Neural crest cell (in vitro differentiated cells): ENCODE data around the gene PRRG2. TPM values are rescaled to one million over a fixed set of nuclear protein-coding genes. Genes with fewer than 3 reads are reported as not detected.

ENCODE experiments used
- DNase-seq: peaks from one replicate; pipeline ENCODE4 v3.0.0; 2021; ENCODE audit warnings: low read depth, mixed read lengths, low spot score
- H3K27ac Mint-ChIP-seq: one replicate; pipeline ENCODE4 v1.8.0; 2021; ENCODE audit warnings: mild to moderate bottlenecking, mixed read lengths; ENCODE audit not compliant: unreplicated experiment
- H3K27me3 Mint-ChIP-seq: 2 replicates; pipeline ENCODE4 v1.8.0; 2021; ENCODE audit warnings: low read depth, mild to moderate bottlenecking, mixed read lengths
- H3K36me3 Mint-ChIP-seq: 2 replicates; pipeline ENCODE4 v1.8.0; 2021; ENCODE audit warnings: low read depth, mild to moderate bottlenecking, mixed read lengths
- H3K4me1 Mint-ChIP-seq: 2 replicates; pipeline ENCODE4 v1.8.0; 2021; ENCODE audit warnings: mixed read lengths
- H3K4me3 Mint-ChIP-seq: one replicate; pipeline ENCODE4 v1.8.0; 2021; ENCODE audit warnings: mild to moderate bottlenecking, mixed read lengths
- H3K9me3 Mint-ChIP-seq: 2 replicates; pipeline ENCODE4 v1.8.0; 2021; ENCODE audit warnings: mixed read lengths
- CTCF ChIP-seq: fragments of 200-600 bp; sonication (generic); conservative IDR thresholded peaks from 2 replicates; pipeline ENCODE4 v1.5.0; 2021; ENCODE audit warnings: antibody characterized with exemption, mild to moderate bottlenecking
- total RNA-seq: library from RNA; stranded (reverse); gene quantifications from 2 replicates; pipeline ENCODE4 v1.2.1, GENCODE V29; 2021

The PRRG2 gene
- total RNA-seq, 1 donor from 2014 or later = 1.0 TPM

- H3K4me1 Mint-ChIP-seq = peaks cover 20% of the 10 kb centered on the region
- no peak overlapping the region for H3K4me3 Mint-ChIP-seq
- TF ChIP-seq CTCF = no peak
- no peak overlapping the region for H3K27ac Mint-ChIP-seq
- no peak for DNase-seq
- H3K27me3 Mint-ChIP-seq = no peaks in the 10 kb centered on the region
- no peaks in the 10 kb centered on the region for H3K36me3 Mint-ChIP-seq
- H3K9me3 Mint-ChIP-seq = no peaks in the 10 kb centered on the region
Measured at GRCh38 chr19:49583239-49583638, 2.1 kb downstream of the PRRG2 start.

- Mint-ChIP-seq H3K27me3 (peaks cover 3% of the 10 kb centered on the region), H3K4me1 (peaks cover 9% of the 10 kb centered on the region), H3K27ac (no peak overlapping the region), H3K36me3 (no peaks in the 10 kb centered on the region), H3K4me3 (peak overlapping the region; percentile 51), H3K9me3 (no peaks in the 10 kb centered on the region)
- peak; percentile 32 for DNase-seq
- no peak for TF ChIP-seq CTCF
Measured at GRCh38 chr19:49585023-49585422, 3.9 kb downstream of the PRRG2 start.

GRCh38 chr19:49587227-49587626 lies 6.1 kb downstream of the PRRG2 start:
- no peak for TF ChIP-seq CTCF
- Mint-ChIP-seq H3K9me3 (no peaks in the 10 kb centered on the region), H3K36me3 (no peaks in the 10 kb centered on the region), H3K27ac (no peak overlapping the region), H3K4me3 (no peak overlapping the region), H3K4me1 (peaks cover 7% of the 10 kb centered on the region), H3K27me3 (peaks cover 3% of the 10 kb centered on the region)
- no peak for DNase-seq

GRCh38 chr19:49588365-49589122 lies 7.4 kb downstream of the PRRG2 start:
- DNase-seq = no peak
- no peak for TF ChIP-seq CTCF
- peaks cover 5% of the 10 kb centered on the region for H3K27me3 Mint-ChIP-seq
- H3K36me3 Mint-ChIP-seq = peaks cover 2% of the 10 kb centered on the region
- H3K9me3 Mint-ChIP-seq = no peaks in the 10 kb centered on the region
- H3K27ac Mint-ChIP-seq = no peak overlapping the region
- H3K4me3 Mint-ChIP-seq = peak overlapping the region; percentile 44
- H3K4me1 Mint-ChIP-seq = peaks cover 20% of the 10 kb centered on the region

- peaks cover 3% of the 10 kb centered on the region for H3K36me3 Mint-ChIP-seq
- no peak for DNase-seq
- H3K4me1 Mint-ChIP-seq = peaks cover 27% of the 10 kb centered on the region
- no peak for TF ChIP-seq CTCF
- no peak overlapping the region for H3K27ac Mint-ChIP-seq
- no peaks in the 10 kb centered on the region for H3K9me3 Mint-ChIP-seq
- peak overlapping the region; percentile 68 for H3K4me3 Mint-ChIP-seq
- peaks cover 5% of the 10 kb centered on the region for H3K27me3 Mint-ChIP-seq
Measured at GRCh38 chr19:49589502-49589905, 8.4 kb downstream of the PRRG2 start.
